ENCODE measurements around the gene ZNF345. TPM values are rescaled to one million over a fixed set of nuclear protein-coding genes. Genes with fewer than 3 reads are reported as not detected.

ZNF345 gene
- polyA plus RNA-seq, 1 donor from 2014 or later = 20.9 TPM

DNA sequence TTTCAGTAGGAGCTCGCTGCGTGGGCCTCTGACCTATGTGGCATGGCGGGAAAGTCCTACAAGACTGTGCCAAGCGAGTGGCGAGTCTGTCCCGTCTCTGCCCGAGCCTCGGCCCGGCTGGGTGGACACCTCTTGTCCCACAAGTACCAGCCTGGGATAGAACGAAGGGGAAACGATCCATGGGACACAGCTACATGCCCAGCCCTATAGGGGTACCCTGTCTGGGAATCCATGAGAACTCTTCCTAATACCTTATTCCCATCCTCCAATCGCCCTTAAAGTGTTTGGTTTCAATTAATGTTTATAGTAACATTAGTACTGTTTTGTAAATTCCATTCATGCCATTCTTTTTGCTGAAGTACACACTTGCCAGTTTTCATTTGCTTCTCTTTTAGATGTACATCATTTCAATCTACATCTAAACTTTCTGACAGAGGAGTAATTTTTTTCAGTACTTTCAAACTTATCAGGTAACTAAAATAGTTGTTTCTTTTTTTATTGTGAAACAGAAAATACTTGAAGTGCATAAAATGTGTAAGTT is 11.8 kb upstream of the ZNF345 start:
- Histone ChIP-seq H3F3A (ENCODE audit: insufficient read depth, low read length, poor library complexity, severe bottlenecking) (no peaks in the 10 kb centered on the region), H3K79me2 (replicated peaks; ENCODE audit: insufficient read depth, low read length) (peaks cover 18% of the 10 kb centered on the region), H3K9me3 (ENCODE audit: low read length) (no peaks in the 10 kb centered on the region), H3K27me3 (ENCODE audit: insufficient read depth, low read depth, low read length) (no peaks in the 10 kb centered on the region), H2AFZ (ENCODE audit: low read depth, low read length) (peak overlapping the region; percentile 90), H3K36me3 (ENCODE audit: insufficient read depth, low read length) (peaks cover 3% of the 10 kb centered on the region), H3K9me2 (ENCODE audit: insufficient read depth, low read length) (no peaks in the 10 kb centered on the region), H4K20me1 (ENCODE audit: insufficient read depth) (no peaks in the 10 kb centered on the region), H3K4me3 (ENCODE audit: low read length) (peak overlapping the region; percentile 88), H3K9ac (ENCODE audit: low read length) (peak overlapping the region; percentile 97), H3K4me2 (ENCODE audit: low read length) (peak overlapping the region; percentile 100), H3K27ac (ENCODE audit: low read length) (peak overlapping the region; percentile 98)
- TF ChIP-seq EZH2 (IDR thresholded peaks at IDR 0.05; ENCODE audit: borderline replicate concordance, insufficient read depth, low read length, poor library complexity, severe bottlenecking) (no peak), SMC3 (conservative IDR thresholded peaks at IDR 0.05; ENCODE audit: poor library complexity) (no peak), POLR2AphosphoS5 (IDR thresholded peaks at IDR 0.05) (no peak)
- TF ChIP-seq, protein P1, sequence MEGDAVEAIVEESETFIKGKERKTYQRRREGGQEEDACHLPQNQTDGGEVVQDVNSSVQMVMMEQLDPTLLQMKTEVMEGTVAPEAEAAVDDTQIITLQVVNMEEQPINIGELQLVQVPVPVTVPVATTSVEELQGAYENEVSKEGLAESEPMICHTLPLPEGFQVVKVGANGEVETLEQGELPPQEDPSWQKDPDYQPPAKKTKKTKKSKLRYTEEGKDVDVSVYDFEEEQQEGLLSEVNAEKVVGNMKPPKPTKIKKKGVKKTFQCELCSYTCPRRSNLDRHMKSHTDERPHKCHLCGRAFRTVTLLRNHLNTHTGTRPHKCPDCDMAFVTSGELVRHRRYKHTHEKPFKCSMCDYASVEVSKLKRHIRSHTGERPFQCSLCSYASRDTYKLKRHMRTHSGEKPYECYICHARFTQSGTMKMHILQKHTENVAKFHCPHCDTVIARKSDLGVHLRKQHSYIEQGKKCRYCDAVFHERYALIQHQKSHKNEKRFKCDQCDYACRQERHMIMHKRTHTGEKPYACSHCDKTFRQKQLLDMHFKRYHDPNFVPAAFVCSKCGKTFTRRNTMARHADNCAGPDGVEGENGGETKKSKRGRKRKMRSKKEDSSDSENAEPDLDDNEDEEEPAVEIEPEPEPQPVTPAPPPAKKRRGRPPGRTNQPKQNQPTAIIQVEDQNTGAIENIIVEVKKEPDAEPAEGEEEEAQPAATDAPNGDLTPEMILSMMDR (IDR thresholded peaks at IDR 0.05; ENCODE audit: poor library complexity, severe bottlenecking) = no peak

DNA sequence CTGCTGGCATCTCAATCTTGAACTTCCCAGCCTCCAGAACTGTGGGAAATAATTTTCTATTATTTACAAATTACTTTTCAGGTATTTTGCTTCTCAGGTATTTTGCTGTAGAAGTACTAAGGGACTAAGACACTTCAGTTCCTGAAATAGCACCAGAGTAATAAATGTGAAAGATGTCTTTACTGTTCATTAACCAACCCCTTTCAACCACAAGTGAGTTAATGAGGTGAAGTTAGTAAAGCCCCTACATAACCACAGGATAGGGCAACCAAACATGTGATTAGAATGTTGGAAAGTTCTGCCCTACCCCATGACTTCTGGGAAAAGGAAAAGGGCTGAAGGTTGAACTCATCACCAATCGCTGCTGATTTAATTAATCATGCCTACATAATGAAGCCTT is 2.7 kb upstream of the ZNF345 start:
- H3K9ac ChIP-seq (ENCODE audit: low read length) = no peak overlapping the region
- H3K79me2 ChIP-seq (replicated peaks; ENCODE audit: insufficient read depth, low read length) = peaks cover 23% of the 10 kb centered on the region
- H3K9me3 ChIP-seq (ENCODE audit: low read length) = no peaks in the 10 kb centered on the region
- H3K4me3 ChIP-seq (ENCODE audit: low read length) = no peak overlapping the region
- no peak overlapping the region for H3K4me2 ChIP-seq (ENCODE audit: low read length)
- H3K9me2 ChIP-seq (ENCODE audit: insufficient read depth, low read length) = no peaks in the 10 kb centered on the region
- TF ChIP-seq EZH2 (IDR thresholded peaks at IDR 0.05; ENCODE audit: borderline replicate concordance, insufficient read depth, low read length, poor library complexity, severe bottlenecking) (no peak), RAD21 (conservative IDR thresholded peaks at IDR 0.05) (no peak), TAF1 (IDR thresholded peaks at IDR 0.05; ENCODE audit: low read depth) (no peak), MXI1 (conservative IDR thresholded peaks at IDR 0.05; ENCODE audit: poor library complexity, severe bottlenecking) (no peak), POLR2AphosphoS5 (IDR thresholded peaks at IDR 0.05) (no peak), EP300 (conservative IDR thresholded peaks at IDR 0.05; ENCODE audit: poor library complexity, severe bottlenecking) (no peak), SMC3 (conservative IDR thresholded peaks at IDR 0.05; ENCODE audit: poor library complexity) (no peak)
- TF ChIP-seq, protein P2, sequence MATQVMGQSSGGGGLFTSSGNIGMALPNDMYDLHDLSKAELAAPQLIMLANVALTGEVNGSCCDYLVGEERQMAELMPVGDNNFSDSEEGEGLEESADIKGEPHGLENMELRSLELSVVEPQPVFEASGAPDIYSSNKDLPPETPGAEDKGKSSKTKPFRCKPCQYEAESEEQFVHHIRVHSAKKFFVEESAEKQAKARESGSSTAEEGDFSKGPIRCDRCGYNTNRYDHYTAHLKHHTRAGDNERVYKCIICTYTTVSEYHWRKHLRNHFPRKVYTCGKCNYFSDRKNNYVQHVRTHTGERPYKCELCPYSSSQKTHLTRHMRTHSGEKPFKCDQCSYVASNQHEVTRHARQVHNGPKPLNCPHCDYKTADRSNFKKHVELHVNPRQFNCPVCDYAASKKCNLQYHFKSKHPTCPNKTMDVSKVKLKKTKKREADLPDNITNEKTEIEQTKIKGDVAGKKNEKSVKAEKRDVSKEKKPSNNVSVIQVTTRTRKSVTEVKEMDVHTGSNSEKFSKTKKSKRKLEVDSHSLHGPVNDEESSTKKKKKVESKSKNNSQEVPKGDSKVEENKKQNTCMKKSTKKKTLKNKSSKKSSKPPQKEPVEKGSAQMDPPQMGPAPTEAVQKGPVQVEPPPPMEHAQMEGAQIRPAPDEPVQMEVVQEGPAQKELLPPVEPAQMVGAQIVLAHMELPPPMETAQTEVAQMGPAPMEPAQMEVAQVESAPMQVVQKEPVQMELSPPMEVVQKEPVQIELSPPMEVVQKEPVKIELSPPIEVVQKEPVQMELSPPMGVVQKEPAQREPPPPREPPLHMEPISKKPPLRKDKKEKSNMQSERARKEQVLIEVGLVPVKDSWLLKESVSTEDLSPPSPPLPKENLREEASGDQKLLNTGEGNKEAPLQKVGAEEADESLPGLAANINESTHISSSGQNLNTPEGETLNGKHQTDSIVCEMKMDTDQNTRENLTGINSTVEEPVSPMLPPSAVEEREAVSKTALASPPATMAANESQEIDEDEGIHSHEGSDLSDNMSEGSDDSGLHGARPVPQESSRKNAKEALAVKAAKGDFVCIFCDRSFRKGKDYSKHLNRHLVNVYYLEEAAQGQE (IDR thresholded peaks at IDR 0.05; ENCODE audit: borderline replicate concordance) = no peak
- TF ChIP-seq, protein P1 (IDR thresholded peaks at IDR 0.05; ENCODE audit: poor library complexity, severe bottlenecking) = no peak
- no peaks in the 10 kb centered on the region for H3K27me3 ChIP-seq (ENCODE audit: insufficient read depth, low read depth, low read length)
- H2AFZ ChIP-seq (ENCODE audit: low read depth, low read length) = no peak overlapping the region
- H3F3A ChIP-seq (ENCODE audit: insufficient read depth, low read length, poor library complexity, severe bottlenecking) = peaks cover 3% of the 10 kb centered on the region
- no peaks in the 10 kb centered on the region for H3K36me3 ChIP-seq (ENCODE audit: insufficient read depth, low read length)
- no peaks in the 10 kb centered on the region for H4K20me1 ChIP-seq (ENCODE audit: insufficient read depth)
- no peak overlapping the region for H3K27ac ChIP-seq (ENCODE audit: low read length)
